IMR-90 (cell line): ENCODE measurements around the gene SRRM2. TPM values are rescaled to one million over a fixed set of nuclear protein-coding genes. Genes with fewer than 3 reads are reported as not detected.

ENCODE experiments used
- ATAC-seq: fragments of 200-7000 bp; cut with Tn5 transposase; 2 replicates; pipeline ENCODE4 v1.9.1; 2020; ENCODE audit warnings: low read depth, mild to moderate bottlenecking, moderate library complexity
- BruUV-seq: library from RNA; stranded (reverse); fragments of 400-500 nt; replicated peaks from 2 replicates; lab custom pipeline; 2021; lab: Mats Ljungman, UMichigan
- CTCF ChIA-PET: fragments of 300-600 bp; formaldehyde crosslinking; extraction: SDS; loops from one replicate; lab custom pipeline; 2021; ENCODE audit warnings: antibody characterized with exemption; lab: Yijun Ruan, JAX
- POLR2A ChIA-PET: fragments of 300-600 bp; sonication (Branson Sonifier 250); formaldehyde crosslinking; loops from one replicate; lab custom pipeline; 2022; ENCODE audit warnings: antibody characterized with exemption; ENCODE audit not compliant: unreplicated experiment; lab: Charles Lee
- DNase-seq: peaks from one replicate; pipeline ENCODE4 v3.0.0; 2013
- H2AFZ ChIP-seq: replicated peaks from 2 replicates; pipeline ENCODE3; 2013; ENCODE audit warnings: low read length, mild to moderate bottlenecking; ENCODE audit not compliant: poor library complexity
- H2AK5ac ChIP-seq: 2 replicates; pipeline ENCODE4 v1.6.1; 2013; ENCODE audit warnings: low read depth, low read length, inconsistent platforms
- H2AK9ac ChIP-seq: replicated peaks from 2 replicates; pipeline ENCODE3; 2013; ENCODE audit warnings: mild to moderate bottlenecking, low read depth, low read length, moderate library complexity; ENCODE audit not compliant: poor library complexity
- H2BK120ac ChIP-seq: 2 replicates; pipeline ENCODE4 v1.6.1; 2013; ENCODE audit warnings: low read depth, low read length, inconsistent platforms
- H2BK15ac ChIP-seq: 3 replicates; pipeline ENCODE4 v1.6.1; 2013; ENCODE audit warnings: low read depth, low read length, inconsistent platforms
- H2BK20ac ChIP-seq: 2 replicates; pipeline ENCODE4 v1.6.1; 2013; ENCODE audit warnings: low read depth, mild to moderate bottlenecking, inconsistent platforms, low read length, moderate library complexity
- H2BK5ac ChIP-seq: 2 replicates; pipeline ENCODE4 v1.6.1; 2013; ENCODE audit warnings: mild to moderate bottlenecking, low read depth, low read length, inconsistent platforms; ENCODE audit not compliant: poor library complexity, severe bottlenecking
- H3K14ac ChIP-seq: replicated peaks from 2 replicates; pipeline ENCODE4 v1.6.1; 2013; ENCODE audit warnings: low read depth, low read length, inconsistent platforms
- H3K18ac ChIP-seq: 2 replicates; pipeline ENCODE4 v1.6.1; 2013; ENCODE audit warnings: low read depth, low read length, control low read depth
- H3K23ac ChIP-seq: 2 replicates; pipeline ENCODE4 v1.6.1; 2013; ENCODE audit warnings: low read depth, low read length, inconsistent platforms
- H3K27ac ChIP-seq: 2 replicates; pipeline ENCODE4 v1.5.1; 2013; ENCODE audit warnings: mild to moderate bottlenecking, control low read depth, low read length; ENCODE audit not compliant: insufficient read depth
- H3K27me3 ChIP-seq: 2 replicates; pipeline ENCODE4 v1.6.1; 2013; ENCODE audit warnings: low read length; ENCODE audit not compliant: control insufficient read depth, insufficient read depth
- H3K36me3 ChIP-seq: 2 replicates; pipeline ENCODE4 v1.6.1; 2013; ENCODE audit warnings: low read length, mixed read lengths; ENCODE audit not compliant: control insufficient read depth, insufficient read depth
- H3K4ac ChIP-seq: 2 replicates; pipeline ENCODE4 v1.6.1; 2013; ENCODE audit warnings: low read depth, low read length, inconsistent platforms
- H3K4me1 ChIP-seq: 2 replicates; pipeline ENCODE4 v1.6.1; 2013; ENCODE audit warnings: low read length, mixed read lengths; ENCODE audit not compliant: control insufficient read depth, insufficient read depth
- H3K4me2 ChIP-seq: 2 replicates; pipeline ENCODE4 v1.6.1; 2013; ENCODE audit warnings: low read depth, mild to moderate bottlenecking, control low read depth, low read length, moderate library complexity
- H3K4me3 ChIP-seq: 2 replicates; pipeline ENCODE4 v1.5.1; 2013; ENCODE audit warnings: low read depth, mild to moderate bottlenecking, control low read depth, low read length, moderate library complexity; ENCODE audit not compliant: insufficient read depth
- H3K56ac ChIP-seq: 2 replicates; pipeline ENCODE4 v1.6.1; 2013; ENCODE audit warnings: low read length, inconsistent platforms; ENCODE audit not compliant: insufficient read depth; ENCODE audit errors: extremely low read depth
- H3K79me1 ChIP-seq, 2 experiments: 2 replicates each; pipeline ENCODE4 v1.6.1; 2013; ENCODE audit warnings: low read length in 2 of 2, inconsistent platforms in 1 of 2, low read depth in 1 of 2
- H3K9ac ChIP-seq: 2 replicates; pipeline ENCODE4 v1.6.1; 2013; ENCODE audit warnings: low read depth, low read length, control low read depth
- H3K9me1 ChIP-seq: 2 replicates; pipeline ENCODE4 v1.6.1; 2013; ENCODE audit warnings: low read length, inconsistent platforms; ENCODE audit not compliant: insufficient read depth
- H3K9me3 ChIP-seq: 2 replicates; pipeline ENCODE4 v1.6.1; 2013; ENCODE audit warnings: low read length; ENCODE audit not compliant: control insufficient read depth, insufficient read depth
- H4K20me1 ChIP-seq: 2 replicates; pipeline ENCODE4 v1.6.1; 2013; ENCODE audit warnings: low read length, inconsistent platforms; ENCODE audit not compliant: insufficient read depth
- H4K5ac ChIP-seq: 2 replicates; pipeline ENCODE4 v1.6.1; 2013; ENCODE audit warnings: mild to moderate bottlenecking, low read depth, low read length, control low read depth
- H4K8ac ChIP-seq, 2 experiments: 2 replicates each; pipeline ENCODE4 v1.6.1; 2013; ENCODE audit warnings: low read depth in 2 of 2, low read length in 2 of 2, control low read depth in 1 of 2, inconsistent platforms in 1 of 2
- H4K91ac ChIP-seq: 2 replicates; pipeline ENCODE4 v1.6.1; 2013; ENCODE audit warnings: low read depth, low read length, inconsistent platforms; ENCODE audit not compliant: insufficient read depth
- BHLHE40 ChIP-seq: fragments of 150-350 bp; IDR thresholded peaks from 2 replicates; pipeline ENCODE4 v1.6.1; 2016; ENCODE audit warnings: mild to moderate bottlenecking, low read depth, low read length
- CEBPB ChIP-seq: IDR thresholded peaks from 2 replicates; pipeline ENCODE4 v1.6.1; 2012; ENCODE audit warnings: low read depth, low read length, improper control_type of control experiment
- CHD1 ChIP-seq: IDR thresholded peaks from 2 replicates; pipeline ENCODE4 v1.6.1; 2012; ENCODE audit warnings: low read depth, low read length, improper control_type of control experiment
- FOS ChIP-seq: fragments of 150-350 bp; IDR thresholded peaks from 2 replicates; pipeline ENCODE4 v1.6.1; 2016; ENCODE audit warnings: low read depth, low read length
- MAFK ChIP-seq: IDR thresholded peaks from 2 replicates; pipeline ENCODE4 v1.6.1; 2012; ENCODE audit warnings: low read depth, low read length, improper control_type of control experiment
- MAZ ChIP-seq: IDR thresholded peaks from 2 replicates; pipeline ENCODE4 v1.6.1; 2012; ENCODE audit warnings: low read depth, mild to moderate bottlenecking, low read length, improper control_type of control experiment, moderate library complexity, borderline replicate concordance
- MXI1 ChIP-seq: IDR thresholded peaks from 2 replicates; pipeline ENCODE4 v1.6.1; 2012; ENCODE audit warnings: low read depth, mild to moderate bottlenecking, low read length, moderate library complexity, borderline replicate concordance
- NFE2L2 ChIP-seq: fragments of 150-350 bp; IDR thresholded peaks from 2 replicates; pipeline ENCODE4 v1.6.1; 2016; ENCODE audit warnings: low read depth, mild to moderate bottlenecking, low read length
- POLR2A ChIP-seq: IDR thresholded peaks from 2 replicates; pipeline ENCODE4 v1.6.1; 2012; ENCODE audit warnings: mild to moderate bottlenecking, low read depth, low read length
- RAD21 ChIP-seq: IDR thresholded peaks from 2 replicates; pipeline ENCODE4 v1.6.1; 2012; ENCODE audit warnings: low read length, improper control_type of control experiment
- RCOR1 ChIP-seq: IDR thresholded peaks from 2 replicates; pipeline ENCODE4 v1.6.1; 2012; ENCODE audit warnings: mild to moderate bottlenecking, low read length, improper control_type of control experiment; ENCODE audit not compliant: insufficient replicate concordance
- RFX5 ChIP-seq: IDR thresholded peaks from 2 replicates; pipeline ENCODE4 v1.8.0; 2012; ENCODE audit warnings: low read depth, mild to moderate bottlenecking, low read length, moderate library complexity
- SMC3 ChIP-seq: fragments of 150-350 bp; IDR thresholded peaks from 2 replicates; pipeline ENCODE4 v1.6.1; 2016; ENCODE audit warnings: low read depth, mild to moderate bottlenecking, antibody characterized with exemption, low read length, moderate library complexity
- WGBS, 2 experiments: methylation state at CpG; one replicate each; pipeline versions ENCODE4 v1.1.5 to v1.1.7; 2013; ENCODE audit warnings: missing lambda C conversion rate in 2 of 2; ENCODE audit not compliant: insufficient read length in 1 of 2; ENCODE audit errors: extremely low coverage in 2 of 2; 5-methylcytosine and 5-hydroxymethylcytosine counted together
- dilution Hi-C: fragments of 300-500 bp; cut with HindIII; formaldehyde crosslinking; loops from one replicate; pipeline ENCODE4 v1.14.3; 2018; ENCODE audit warnings: low sequenced_read_pairs; ENCODE audit not compliant: unreplicated experiment
- in situ Hi-C: fragments of 300-500 bp; cut with MboI; formaldehyde crosslinking; loops from 3 replicates; pipeline ENCODE4 v1.14.3; 2019; ENCODE audit warnings: low sequenced_read_pairs, inconsistent platforms, mixed read lengths
- intact Hi-C: fragments of 100-400 bp; cut with micrococcal nuclease; formaldehyde crosslinking; loops from 2 replicates; pipeline ENCODE4 v1.10.0; 2022
- polyA plus RNA-seq, 3 experiments: library from polyadenylated mRNA; depleted of rRNA; stranded (reverse); fragments of >200 nt; gene quantifications; 2 replicates each; pipeline ENCODE4 v1.2.3, GENCODE V29; 2012; ENCODE audit warnings: low replicate concordance in 1 of 3
- total RNA-seq: library from RNA; depleted of rRNA; stranded (reverse); fragments of >200 nt; gene quantifications from 2 replicates; pipeline ENCODE4 v1.2.3, GENCODE V29; 2012
- TF ChIP-seq, protein P1 (sequence below): fragments of 150-350 bp; IDR thresholded peaks from 2 replicates; pipeline ENCODE4 v1.6.1; 2017; ENCODE audit warnings: mild to moderate bottlenecking, antibody characterized with exemption, low read length, low read depth
- TF ChIP-seq, protein P2 (sequence below): conservative IDR thresholded peaks from 2 replicates; pipeline ENCODE4 v1.5.1; 2012; ENCODE audit warnings: mild to moderate bottlenecking, low read depth, low read length, improper control_type of control experiment
- TF ChIP-seq, protein P3 (sequence below): fragments of 150-350 bp; IDR thresholded peaks from 2 replicates; pipeline ENCODE4 v1.6.1; 2016; ENCODE audit warnings: low read depth, mild to moderate bottlenecking, low read length, moderate library complexity, borderline replicate concordance

The SRRM2 gene
- total and polyA plus RNA-seq, 2 of the 4 experiments (the other 2 are of a cell fraction), result 20.3 to 300 TPM

DNA sequence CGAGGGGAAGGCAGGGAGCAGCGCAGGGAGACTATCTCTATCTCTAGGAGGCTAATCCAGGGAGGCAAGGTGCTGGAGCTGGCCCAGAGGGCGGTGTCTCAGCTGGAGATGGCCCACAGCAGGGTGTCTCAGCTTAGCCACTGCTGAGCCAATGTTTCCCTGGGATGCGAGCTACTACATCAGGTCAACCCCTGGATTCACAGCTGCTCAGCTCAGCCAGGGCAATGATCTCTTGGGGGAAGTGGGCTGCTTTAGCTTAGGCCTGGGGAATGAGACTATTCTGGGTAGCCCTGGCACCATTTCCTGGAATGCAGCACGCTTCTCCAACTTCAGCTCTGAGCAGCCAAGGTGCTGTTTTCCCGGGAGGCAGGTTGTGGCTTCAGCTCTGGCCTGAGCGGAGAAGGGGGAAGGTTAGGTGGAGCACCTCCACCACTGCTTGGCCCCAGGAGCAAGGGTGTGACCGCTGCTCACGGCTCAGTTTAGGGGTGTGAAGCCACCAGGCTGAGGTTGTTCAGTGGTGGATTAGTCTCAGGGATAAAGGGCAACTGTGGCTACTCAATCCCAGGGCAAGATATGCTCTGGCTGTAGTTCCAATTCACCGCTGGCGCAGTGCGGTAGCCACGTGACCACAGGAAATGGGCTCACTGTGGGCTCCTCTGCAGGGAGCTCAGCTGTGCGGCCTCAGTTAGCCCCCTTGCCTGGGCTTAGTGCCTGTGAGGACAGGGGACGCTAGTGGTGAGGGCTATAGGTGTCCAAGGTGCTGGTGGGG, 59.4 kb downstream of the SRRM2 start:
- H2BK5ac ChIP-seq, result no peak overlapping the region
- H2AK9ac ChIP-seq, result no peak overlapping the region
- no peaks in the 10 kb centered on the region for H3K36me3 ChIP-seq
- no peak overlapping the region for H2BK15ac ChIP-seq
- dilution Hi-C loops, result no loop called here
- H2AK5ac ChIP-seq, result no peak overlapping the region
- H4K8ac ChIP-seq, result no peak overlapping the region
- no peak overlapping the region for H4K91ac ChIP-seq
- in situ Hi-C loops, result no loop called here
- H3K14ac ChIP-seq, result no peak overlapping the region
- ATAC-seq (no peak), DNase-seq (no peak)
- BruUV-seq, result no TSS peak
- H4K20me1 ChIP-seq, result no peaks in the 10 kb centered on the region
- no peak overlapping the region for H3K56ac ChIP-seq
- no peak overlapping the region for H2BK20ac ChIP-seq
- H3K4me2 ChIP-seq, result no peak overlapping the region
- H3K27ac ChIP-seq, result no peak overlapping the region
- H3K27me3 ChIP-seq, result peaks cover 59% of the 10 kb centered on the region
- no peaks in the 10 kb centered on the region for H3K4me1 ChIP-seq
- TF ChIP-seq CEBPB (no peak), CHD1 (no peak), POLR2A (no peak), MXI1 (no peak), MAZ (no peak), NFE2L2 (no peak), MAFK (no peak), FOS (no peak), BHLHE40 (no peak), RCOR1 (no peak), RAD21 (no peak), SMC3 (no peak), RFX5 (no peak)
- TF ChIP-seq, protein P1, sequence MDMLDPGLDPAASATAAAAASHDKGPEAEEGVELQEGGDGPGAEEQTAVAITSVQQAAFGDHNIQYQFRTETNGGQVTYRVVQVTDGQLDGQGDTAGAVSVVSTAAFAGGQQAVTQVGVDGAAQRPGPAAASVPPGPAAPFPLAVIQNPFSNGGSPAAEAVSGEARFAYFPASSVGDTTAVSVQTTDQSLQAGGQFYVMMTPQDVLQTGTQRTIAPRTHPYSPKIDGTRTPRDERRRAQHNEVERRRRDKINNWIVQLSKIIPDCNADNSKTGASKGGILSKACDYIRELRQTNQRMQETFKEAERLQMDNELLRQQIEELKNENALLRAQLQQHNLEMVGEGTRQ, result no peak
- TF ChIP-seq, protein P2, sequence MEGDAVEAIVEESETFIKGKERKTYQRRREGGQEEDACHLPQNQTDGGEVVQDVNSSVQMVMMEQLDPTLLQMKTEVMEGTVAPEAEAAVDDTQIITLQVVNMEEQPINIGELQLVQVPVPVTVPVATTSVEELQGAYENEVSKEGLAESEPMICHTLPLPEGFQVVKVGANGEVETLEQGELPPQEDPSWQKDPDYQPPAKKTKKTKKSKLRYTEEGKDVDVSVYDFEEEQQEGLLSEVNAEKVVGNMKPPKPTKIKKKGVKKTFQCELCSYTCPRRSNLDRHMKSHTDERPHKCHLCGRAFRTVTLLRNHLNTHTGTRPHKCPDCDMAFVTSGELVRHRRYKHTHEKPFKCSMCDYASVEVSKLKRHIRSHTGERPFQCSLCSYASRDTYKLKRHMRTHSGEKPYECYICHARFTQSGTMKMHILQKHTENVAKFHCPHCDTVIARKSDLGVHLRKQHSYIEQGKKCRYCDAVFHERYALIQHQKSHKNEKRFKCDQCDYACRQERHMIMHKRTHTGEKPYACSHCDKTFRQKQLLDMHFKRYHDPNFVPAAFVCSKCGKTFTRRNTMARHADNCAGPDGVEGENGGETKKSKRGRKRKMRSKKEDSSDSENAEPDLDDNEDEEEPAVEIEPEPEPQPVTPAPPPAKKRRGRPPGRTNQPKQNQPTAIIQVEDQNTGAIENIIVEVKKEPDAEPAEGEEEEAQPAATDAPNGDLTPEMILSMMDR, result no peak
- TF ChIP-seq, protein P3, sequence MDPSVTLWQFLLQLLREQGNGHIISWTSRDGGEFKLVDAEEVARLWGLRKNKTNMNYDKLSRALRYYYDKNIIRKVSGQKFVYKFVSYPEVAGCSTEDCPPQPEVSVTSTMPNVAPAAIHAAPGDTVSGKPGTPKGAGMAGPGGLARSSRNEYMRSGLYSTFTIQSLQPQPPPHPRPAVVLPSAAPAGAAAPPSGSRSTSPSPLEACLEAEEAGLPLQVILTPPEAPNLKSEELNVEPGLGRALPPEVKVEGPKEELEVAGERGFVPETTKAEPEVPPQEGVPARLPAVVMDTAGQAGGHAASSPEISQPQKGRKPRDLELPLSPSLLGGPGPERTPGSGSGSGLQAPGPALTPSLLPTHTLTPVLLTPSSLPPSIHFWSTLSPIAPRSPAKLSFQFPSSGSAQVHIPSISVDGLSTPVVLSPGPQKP, result no peak
- CTCF ChIA-PET, result no interaction called here
- no peak overlapping the region for H3K23ac ChIP-seq
- no peaks in the 10 kb centered on the region for H3K79me1 ChIP-seq
- no peaks in the 10 kb centered on the region for H3K9me1 ChIP-seq
- H3K18ac ChIP-seq, result no peak overlapping the region
- H2AFZ ChIP-seq, result no peak overlapping the region
- H3K9ac ChIP-seq, result no peak overlapping the region
- no peak overlapping the region for H4K5ac ChIP-seq
- no peak overlapping the region for H2BK120ac ChIP-seq
- H3K9me3 ChIP-seq, result peaks cover 2% of the 10 kb centered on the region; the same call in 1 of the 2 replicates
- intact Hi-C loops, result no loop called here
- no peak overlapping the region for H3K4ac ChIP-seq
- WGBS, 2 experiments, result 70% methylated on average over 10 of the region's 15 CpGs; no CpG with 5 or more reads in 1 of the 2 experiments
- POLR2A ChIA-PET, result no interaction called here
- H3K4me3 ChIP-seq, result no peak overlapping the region
